HUES64 (cell line): ENCODE measurements around the gene SREBF1.

Experiments
- H3K27ac ChIP-seq: 2 replicates; pipeline ENCODE4 v1.7.0; 2013; ENCODE audit warnings: low read depth, low read length, inconsistent platforms
- H3K27me3 ChIP-seq: 2 replicates; pipeline ENCODE4 v1.6.1; 2013; ENCODE audit warnings: mild to moderate bottlenecking, low read length; ENCODE audit not compliant: insufficient read depth
- H3K36me3 ChIP-seq: 2 replicates; pipeline ENCODE4 v1.6.1; 2013; ENCODE audit warnings: mild to moderate bottlenecking, low read length; ENCODE audit not compliant: insufficient read depth
- H3K4me1 ChIP-seq: 2 replicates; pipeline ENCODE4 v1.6.1; 2013; ENCODE audit warnings: mild to moderate bottlenecking, low read length, moderate library complexity; ENCODE audit not compliant: insufficient read depth
- H3K4me3 ChIP-seq: 2 replicates; pipeline ENCODE4 v1.5.1; 2013; ENCODE audit warnings: mild to moderate bottlenecking, low read length, moderate library complexity
- H3K9ac ChIP-seq: 2 replicates; pipeline ENCODE4 v1.6.1; 2013; ENCODE audit warnings: mild to moderate bottlenecking, low read depth, low read length
- H3K9me3 ChIP-seq: 2 replicates; pipeline ENCODE4 v1.6.1; 2013; ENCODE audit warnings: low read depth, low read length; ENCODE audit not compliant: insufficient read depth
- WGBS: fragments of 150-250, 120-280 bp; methylation state at CpG from one replicate; pipeline ENCODE4 v1.1.7; 2013; ENCODE audit warnings: missing lambda C conversion rate; 5-methylcytosine and 5-hydroxymethylcytosine counted together

Gene SREBF1

DNA sequence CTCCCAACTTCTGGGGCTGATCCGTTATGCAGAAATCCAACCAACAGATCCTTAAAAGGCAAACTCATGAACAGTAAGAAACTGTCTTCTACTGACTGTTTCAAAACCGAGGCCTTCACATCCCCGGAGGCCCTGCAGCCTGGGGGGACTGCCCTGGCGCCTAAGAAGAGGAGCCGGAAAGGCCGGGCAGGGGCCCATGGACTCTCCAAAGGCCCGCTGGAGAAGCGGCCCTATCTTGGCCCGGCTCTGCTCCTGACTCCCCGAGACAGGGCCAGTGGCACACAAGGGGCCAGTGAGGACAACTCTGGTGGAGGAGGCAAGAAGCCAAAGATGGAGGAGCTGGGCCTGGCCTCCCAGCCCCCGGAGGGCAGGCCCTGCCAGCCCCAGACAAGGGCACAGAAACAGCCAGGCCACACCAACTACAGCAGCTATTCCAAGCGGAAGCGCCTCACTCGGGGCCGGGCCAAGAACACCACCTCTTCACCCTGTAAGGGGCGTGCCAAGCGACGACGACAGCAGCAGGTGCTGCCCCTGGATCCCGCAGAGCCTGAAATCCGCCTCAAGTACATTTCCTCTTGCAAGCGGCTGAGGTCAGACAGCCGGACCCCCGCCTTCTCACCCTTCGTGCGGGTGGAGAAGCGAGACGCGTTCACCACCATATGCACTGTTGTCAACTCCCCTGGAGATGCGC is 39.5 kb downstream of the SREBF1 start:
- no peaks in the 10 kb centered on the region for H3K9me3 ChIP-seq
- H3K27me3 ChIP-seq = peaks cover 13% of the 10 kb centered on the region
- H3K36me3 ChIP-seq = no peaks in the 10 kb centered on the region; the same call in 1 of the 2 replicates
- no peak overlapping the region for H3K27ac ChIP-seq
- WGBS = 94% methylated on average over 30 of the region's 30 CpGs
- H3K4me3 ChIP-seq = no peak overlapping the region
- H3K9ac ChIP-seq = no peak overlapping the region
- peaks cover 9% of the 10 kb centered on the region; the same call in 1 of the 2 replicates for H3K4me1 ChIP-seq

DNA sequence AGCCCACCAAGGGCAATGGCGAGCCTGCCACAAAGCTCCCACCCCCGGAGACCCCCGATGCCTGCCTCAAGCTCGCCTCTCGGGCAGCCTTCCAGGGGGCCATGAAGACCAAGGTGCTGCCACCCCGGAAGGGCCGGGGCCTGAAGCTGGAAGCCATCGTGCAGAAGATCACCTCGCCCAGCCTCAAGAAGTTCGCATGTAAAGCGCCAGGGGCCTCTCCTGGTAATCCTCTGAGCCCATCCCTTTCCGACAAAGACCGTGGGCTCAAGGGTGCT is 40.1 kb downstream of the SREBF1 start:
- no peak overlapping the region for H3K4me3 ChIP-seq
- H3K9ac ChIP-seq = no peak overlapping the region
- H3K27me3 ChIP-seq = peaks cover 19% of the 10 kb centered on the region
- H3K9me3 ChIP-seq = no peaks in the 10 kb centered on the region
- peaks cover 15% of the 10 kb centered on the region for H3K4me1 ChIP-seq
- no peaks in the 10 kb centered on the region; the same call in 1 of the 2 replicates for H3K36me3 ChIP-seq
- WGBS = 96% methylated on average over 13 of the region's 13 CpGs
- no peak overlapping the region for H3K27ac ChIP-seq

DNA sequence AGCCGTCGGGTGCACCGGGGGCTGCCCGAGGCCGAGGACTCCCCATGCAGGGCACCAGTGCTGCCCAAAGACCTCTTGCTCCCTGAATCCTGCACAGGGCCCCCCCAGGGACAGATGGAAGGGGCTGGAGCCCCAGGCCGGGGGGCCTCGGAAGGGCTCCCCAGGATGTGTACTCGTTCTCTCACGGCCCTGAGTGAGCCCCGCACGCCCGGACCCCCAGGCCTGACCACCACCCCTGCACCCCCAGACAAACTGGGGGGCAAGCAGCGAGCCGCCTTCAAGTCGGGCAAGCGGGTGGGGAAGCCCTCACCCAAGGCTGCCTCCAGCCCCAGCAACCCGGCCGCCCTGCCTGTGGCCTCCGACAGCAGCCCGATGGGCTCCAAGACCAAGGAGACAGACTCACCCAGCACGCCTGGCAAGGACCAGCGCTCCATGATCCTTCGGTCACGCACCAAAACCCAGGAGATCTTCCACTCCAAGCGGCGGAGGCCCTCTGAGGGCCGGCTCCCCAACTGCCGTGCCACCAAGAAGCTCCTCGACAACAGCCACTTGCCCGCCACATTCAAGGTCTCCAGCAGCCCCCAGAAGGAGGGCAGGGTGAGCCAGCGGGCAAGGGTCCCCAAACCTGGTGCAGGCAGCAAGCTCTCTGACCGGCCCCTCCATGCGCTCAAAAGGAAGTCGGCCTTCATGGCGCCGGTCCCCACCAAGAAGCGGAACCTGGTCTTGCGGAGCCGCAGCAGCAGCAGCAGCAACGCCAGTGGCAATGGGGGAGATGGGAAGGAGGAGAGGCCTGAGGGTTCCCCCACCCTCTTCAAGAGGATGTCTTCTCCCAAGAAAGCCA is 40.6 kb downstream of the SREBF1 start:
- WGBS = 95% methylated on average over 40 of the region's 40 CpGs

GRCh38 chr17:17795296-17795695 is 41.5 kb downstream of the SREBF1 start:
- Histone ChIP-seq H3K36me3 (no peaks in the 10 kb centered on the region; the same call in 1 of the 2 replicates), H3K27me3 (peaks cover 28% of the 10 kb centered on the region), H3K9ac (no peak overlapping the region), H3K9me3 (no peaks in the 10 kb centered on the region), H3K4me3 (no peak overlapping the region), H3K4me1 (peaks cover 27% of the 10 kb centered on the region), H3K27ac (no peak overlapping the region)
- WGBS = 90% methylated on average over 12 of the region's 12 CpGs

More for the DNA sequence above, 40.6 kb downstream of the SREBF1 start:
- no peak overlapping the region for H3K27ac ChIP-seq
- H3K9ac ChIP-seq = no peak overlapping the region
- H3K27me3 ChIP-seq = peaks cover 24% of the 10 kb centered on the region
- H3K36me3 ChIP-seq = no peaks in the 10 kb centered on the region; the same call in 1 of the 2 replicates
- H3K4me3 ChIP-seq = no peak overlapping the region
- no peaks in the 10 kb centered on the region for H3K9me3 ChIP-seq
- H3K4me1 ChIP-seq = peaks cover 20% of the 10 kb centered on the region

DNA sequence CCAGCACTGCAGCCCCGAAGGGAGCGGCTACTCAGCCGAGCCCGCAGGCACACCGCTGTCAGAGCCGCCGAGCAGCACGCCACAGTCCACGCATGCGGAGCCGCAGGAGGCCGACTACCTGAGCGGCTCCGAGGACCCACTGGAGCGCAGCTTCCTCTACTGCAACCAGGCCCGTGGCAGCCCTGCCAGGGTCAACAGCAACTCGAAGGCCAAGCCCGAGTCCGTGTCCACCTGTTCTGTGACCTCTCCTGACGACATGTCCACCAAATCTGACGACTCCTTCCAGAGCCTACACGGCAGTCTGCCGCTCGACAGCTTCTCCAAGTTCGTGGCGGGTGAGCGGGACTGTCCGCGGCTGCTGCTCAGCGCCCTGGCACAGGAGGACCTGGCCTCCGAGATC is 42.4 kb downstream of the SREBF1 start:
- Histone ChIP-seq H3K36me3 (no peaks in the 10 kb centered on the region; the same call in 1 of the 2 replicates), H3K9me3 (no peaks in the 10 kb centered on the region), H3K4me1 (peaks cover 31% of the 10 kb centered on the region), H3K9ac (no peak overlapping the region), H3K4me3 (no peak overlapping the region), H3K27me3 (peaks cover 28% of the 10 kb centered on the region), H3K27ac (no peak overlapping the region)
- WGBS = 94% methylated on average over 31 of the region's 31 CpGs

- H3K4me1 ChIP-seq = peaks cover 30% of the 10 kb centered on the region
These were observed 43.2 kb downstream of the SREBF1 start for GRCh38 chr17:17793378-17794214.

DNA sequence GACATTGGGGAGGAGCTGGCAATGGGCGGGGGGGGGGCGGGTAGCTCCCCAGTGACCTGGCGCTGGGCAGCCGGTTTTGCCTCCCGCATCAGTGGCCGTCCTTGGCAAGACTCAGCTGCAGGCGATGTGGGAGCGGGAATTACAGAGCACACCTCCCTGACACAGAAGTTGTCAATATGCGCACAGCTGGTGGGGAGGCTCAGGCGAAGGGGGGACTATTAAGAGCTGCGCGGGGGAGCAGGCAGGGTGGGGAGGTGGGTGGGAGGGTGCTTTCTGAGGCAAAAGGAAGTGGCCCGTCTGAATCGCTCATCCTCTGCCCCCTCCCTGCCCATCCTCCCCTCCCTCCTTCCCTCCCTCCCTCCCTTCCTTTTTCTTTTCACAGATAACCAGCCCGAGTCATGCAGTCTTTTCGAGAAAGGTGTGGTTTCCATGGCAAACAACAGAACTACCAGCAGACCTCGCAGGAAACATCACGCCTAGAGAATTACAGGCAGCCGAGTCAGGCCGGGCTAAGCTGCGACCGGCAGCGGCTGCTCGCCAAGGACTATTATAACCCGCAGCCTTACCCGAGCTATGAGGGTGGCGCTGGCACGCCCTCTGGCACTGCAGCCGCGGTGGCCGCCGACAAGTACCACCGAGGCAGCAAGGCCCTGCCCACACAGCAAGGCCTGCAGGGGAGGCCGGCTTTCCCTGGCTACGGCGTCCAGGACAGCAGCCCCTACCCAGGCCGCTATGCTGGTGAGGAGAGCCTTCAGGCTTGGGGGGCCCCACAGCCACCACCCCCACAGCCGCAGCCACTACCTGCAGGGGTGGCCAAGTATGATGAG is 44.0 kb downstream of the SREBF1 start:
- no peaks in the 10 kb centered on the region for H3K9me3 ChIP-seq
- H3K4me3 ChIP-seq = no peak overlapping the region
- peaks cover 28% of the 10 kb centered on the region for H3K27me3 ChIP-seq
- no peak overlapping the region for H3K27ac ChIP-seq
- peaks cover 30% of the 10 kb centered on the region for H3K4me1 ChIP-seq
- no peak overlapping the region for H3K9ac ChIP-seq
- no peaks in the 10 kb centered on the region; the same call in 1 of the 2 replicates for H3K36me3 ChIP-seq
- WGBS = 15% methylated on average over 38 of the region's 38 CpGs

More at GRCh38 chr17:17793378-17794214, 43.2 kb downstream of the SREBF1 start:
- Histone ChIP-seq H3K4me3 (no peak overlapping the region), H3K27ac (no peak overlapping the region), H3K9ac (no peak overlapping the region), H3K9me3 (no peaks in the 10 kb centered on the region), H3K27me3 (peaks cover 28% of the 10 kb centered on the region), H3K36me3 (no peaks in the 10 kb centered on the region; the same call in 1 of the 2 replicates)
- 91% methylated on average over 30 of the region's 30 CpGs for WGBS

DNA sequence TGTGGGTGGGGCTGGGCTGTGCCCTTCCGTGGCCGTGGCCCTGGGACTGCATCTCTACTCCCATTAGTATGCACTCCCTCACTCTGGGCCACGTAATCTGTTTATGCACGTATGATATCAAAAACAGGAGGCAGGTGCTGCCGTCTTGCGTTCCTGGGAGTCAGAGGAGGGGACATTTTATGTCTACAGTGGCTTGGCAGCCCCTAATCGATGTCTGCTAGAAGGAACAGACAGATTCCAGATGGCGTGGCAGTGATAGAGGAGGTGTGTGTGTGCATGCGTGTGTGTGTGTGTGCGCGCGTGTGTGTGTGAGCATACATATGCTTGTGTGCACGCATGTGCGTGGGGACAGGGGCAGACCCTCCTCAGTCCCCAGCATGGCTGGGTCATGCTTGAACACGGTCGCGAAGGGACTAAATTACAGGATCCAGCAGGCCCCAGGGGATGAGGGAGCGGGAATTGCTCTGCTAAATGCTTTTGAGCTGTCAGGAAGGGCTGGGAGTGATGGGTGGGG is 44.7 kb downstream of the SREBF1 start:
- Histone ChIP-seq H3K27me3 (peaks cover 28% of the 10 kb centered on the region), H3K9ac (no peak overlapping the region), H3K4me1 (peaks cover 30% of the 10 kb centered on the region), H3K9me3 (no peaks in the 10 kb centered on the region), H3K36me3 (no peaks in the 10 kb centered on the region; the same call in 1 of the 2 replicates), H3K27ac (no peak overlapping the region), H3K4me3 (no peak overlapping the region)
- 48% methylated on average over 18 of the region's 18 CpGs for WGBS

GRCh38 chr17:17790637-17791464 is 45.9 kb downstream of the SREBF1 start:
- Histone ChIP-seq H3K9me3 (no peaks in the 10 kb centered on the region), H3K27ac (no peak overlapping the region), H3K27me3 (peaks cover 32% of the 10 kb centered on the region), H3K4me1 (peaks cover 32% of the 10 kb centered on the region), H3K36me3 (no peaks in the 10 kb centered on the region; the same call in 1 of the 2 replicates), H3K4me3 (no peak overlapping the region), H3K9ac (no peak overlapping the region)
- WGBS = 83% methylated on average over 26 of the region's 26 CpGs
